Measurements from ENCODE around the gene DDA1. TPM values are rescaled to one million over a fixed set of nuclear protein-coding genes. Genes with fewer than 3 reads are reported as not detected.

The DDA1 gene
- total and polyA plus RNA-seq, 2 of the 13 experiments (the other 11 are each of a cell fraction or from before 2014, with no cell fraction given), result 24.5 to 26.0 TPM

GRCh38 chr19:17346109-17346671, 36.8 kb downstream of the DDA1 start (continued):
- no peak for TF ChIP-seq REST (IDR thresholded peaks at IDR 0.05; ENCODE audit: borderline replicate concordance in 1 of 2, low read depth in 1 of 2, low read length in 2 of 2)
- TF ChIP-seq KDM3A (CRISPR knock-in tag; IDR thresholded peaks at IDR 0.05; ENCODE audit: low read depth), result no peak
- no peak for TF ChIP-seq RNF2 (conservative IDR thresholded peaks at IDR 0.05; ENCODE audit: low read depth)
- peak; percentile 43; the same call in 1 of the 2 replicates for TF ChIP-seq GABPB1 (CRISPR knock-in tag; IDR thresholded peaks at IDR 0.05)
- TF ChIP-seq KAT7 (CRISPR knock-in tag; IDR thresholded peaks at IDR 0.05; ENCODE audit: borderline replicate concordance), result no peak
- TF ChIP-seq ZHX1 (CRISPR knock-in tag; IDR thresholded peaks at IDR 0.05; ENCODE audit: low read depth), result no peak
- TF ChIP-seq FOXK2 (IDR thresholded peaks at IDR 0.05), result no peak
- peak; percentile 75 for TF ChIP-seq ELF1 (CRISPR knock-in tag; IDR thresholded peaks at IDR 0.05)
- no peak for TF ChIP-seq ZNF782 (CRISPR knock-in tag; IDR thresholded peaks at IDR 0.05; ENCODE audit: borderline replicate concordance)
- no peak for TF ChIP-seq SALL2 (CRISPR knock-in tag; IDR thresholded peaks at IDR 0.05)
- no peak for TF ChIP-seq TMF1 (CRISPR knock-in tag; IDR thresholded peaks at IDR 0.05; ENCODE audit: low read depth)
- TF ChIP-seq RCOR2 (CRISPR knock-in tag; IDR thresholded peaks at IDR 0.05), result 0 out of 2 replicates have a peak, but pooled peaks have one; percentile 25
- TF ChIP-seq ZNF44 (CRISPR knock-in tag; IDR thresholded peaks at IDR 0.05), result no peak
- TF ChIP-seq MLXIP (CRISPR knock-in tag; IDR thresholded peaks at IDR 0.05; ENCODE audit: borderline replicate concordance), result no peak
- TF ChIP-seq ZNF574 (CRISPR knock-in tag; IDR thresholded peaks at IDR 0.05), result 0 out of 2 replicates have a peak, but pooled peaks have one; percentile 34
- no peak for TF ChIP-seq SMAD9 (CRISPR knock-in tag; IDR thresholded peaks at IDR 0.05)
- no peak for TF ChIP-seq TEAD2 (CRISPR knock-in tag; IDR thresholded peaks at IDR 0.05)
- 0 out of 2 replicates have a peak, but pooled peaks have one; percentile 34 for TF ChIP-seq ZSCAN9 (CRISPR knock-in tag; IDR thresholded peaks at IDR 0.05; ENCODE audit: borderline replicate concordance)
- TF ChIP-seq ZMYM4 (CRISPR knock-in tag; IDR thresholded peaks at IDR 0.05), result no peak
